Adrenal gland (tissue), 12 donors: ENCODE results near the gene GRAMD2A. TPM values are rescaled to one million over a fixed set of nuclear protein-coding genes. Genes with fewer than 3 reads are reported as not detected.
A peak's percentile ranks its signal among the peaks of the same experiment; 100 is the strongest.

Source experiments
- DNase-seq, 7 donors: peaks; one replicate each; pipeline ENCODE4 v3.0.0-alpha.2; 2019 to 2020
- H3K27ac ChIP-seq, 5 donors: fragments of 200-600 bp; sonication (generic) in 4 of 5; 1 replicate in 3 of 5; 2 replicates in 2 of 5; pipeline versions ENCODE4 v1.5.1 to v1.8.0; 2016 to 2020; ENCODE audit warnings: mild to moderate bottlenecking in 1 of 5
- H3K27me3 ChIP-seq: fragments of 200-600 bp; 2 replicates; pipeline ENCODE4 v1.8.0; 2021
- H3K36me3 ChIP-seq, 2 donors: fragments of 200-600 bp; replicated peaks in 1 of 2; 1 replicate in 1 of 2; 2 replicates in 1 of 2; pipeline versions ENCODE4 v1.5.1 to v1.8.0; 2018 to 2022
- H3K4me1 ChIP-seq, 2 donors: fragments of 200-600 bp; replicated peaks in 1 of 2; 1 replicate in 1 of 2; 2 replicates in 1 of 2; pipeline versions ENCODE4 v1.5.1 to v1.8.0; 2018 to 2021
- H3K4me3 ChIP-seq, 4 donors: fragments of 200-600 bp; sonication (generic) in 3 of 4; one replicate each; pipeline ENCODE4 v1.5.1; 2016 to 2018
- H3K9me3 ChIP-seq, 3 donors: fragments of 200-600 bp; sonication (generic) in 1 of 3; replicated peaks in 1 of 3; 1 replicate in 2 of 3; 2 replicates in 1 of 3; pipeline versions ENCODE4 v1.5.1 to v1.8.0; 2016 to 2021
- CTCF ChIP-seq, 6 experiments: fragments of 450-650 bp in 4 of 6; fragments of 200-600 bp in 2 of 6; sonication (generic) in 1 of 6; IDR thresholded peaks; 1 replicate in 5 of 6; 2 replicates in 1 of 6; pipeline versions ENCODE4 v1.5.1 to v1.8.0; 2016 to 2021; ENCODE audit warnings: antibody characterized with exemption in 6 of 6, mild to moderate bottlenecking in 2 of 6, moderate library complexity in 1 of 6
- POLR2A ChIP-seq, 2 donors: fragments of 450-650 bp; IDR thresholded peaks; one replicate each; pipeline ENCODE4 v1.6.1; 2017; ENCODE audit warnings: antibody characterized with exemption in 2 of 2, mild to moderate bottlenecking in 2 of 2, moderate library complexity in 1 of 2
- whole genome bisulfite sequencing, 4 donors: extraction: QIAGEN DNeasy Blood & Tissue Kit in 2 of 4; methylation state at CpG; one replicate each; pipeline versions ENCODE4 v1.1.5 to v1.1.7; 2013 to 2017; 5-methylcytosine and 5-hydroxymethylcytosine counted together
- intact Hi-C, 2 donors: fragments of 100-400 bp; cut with DNase I; formaldehyde crosslinking; loops; one replicate each; pipeline versions ENCODE4 v1.14.1 to v1.15.0; 2022 to 2023
- polyA plus RNA-seq, 3 donors: library from polyadenylated mRNA; stranded (reverse); fragments of 200-250 nt in 2 of 3; fragments of 350-450 nt in 1 of 3; fragmentation: Illumina TruSeq in 1 of 3; extraction: RNeasy Lipid Tissue Mini Kit (QIAGEN cat#74804) in 1 of 3; gene quantifications; one replicate each; pipeline ENCODE4 v1.2.3, GENCODE V29; 2013 to 2014
- total RNA-seq, 9 donors: library from RNA; depleted of rRNA in 4 of 9; stranded (reverse); fragments of >200 nt in 4 of 9; fragments of 120-200 nt in 1 of 9; fragmentation: NEBNext Ultra II Directional in 1 of 9; extraction: Animal tissue kit (Norgen Biotek cat#: 25700) in 1 of 9; gene quantifications; one replicate each; pipeline versions ENCODE4 v1.1.0 to v1.2.4, GENCODE V29; 2013 to 2023
- donor health status: healthy with polysubstance abuse.
- donor health status: Bipolar disorder and iron deficiency.
- donor health status: DM: yes; HTN: yes; CAD: no.
- donor health status: DM: no; HTN: no; CAD: no.
- donor health status: DM: no; HTN: no; CAD: no.
- donor health status: DM: yes; HTN: yes; CAD: no.

Gene GRAMD2A
- total and polyA plus RNA-seq, 12 donors = 0.07 to 0.64 (median 0.35) TPM; not detected in 4

- Histone ChIP-seq H3K27me3 (no peaks in the 10 kb centered on the region), H3K36me3 (peaks cover 0 to 26% of the 10 kb centered on the region in 2 donors), H3K4me3 (no peak overlapping the region), H3K4me1 (peaks cover 13 to 21% of the 10 kb centered on the region in 2 donors), H3K9me3 (no peaks in the 10 kb centered on the region), H3K27ac (peak overlapping the region; percentile 62 to 94 (median 77))
- WGBS, 4 donors = 91 to 100% (median 97%) methylated on average over 1 of the region's 1 CpG
- DNase-seq = no peak
- TF ChIP-seq CTCF (IDR thresholded peaks at IDR 0.05) (no peak), POLR2A (IDR thresholded peaks at IDR 0.05) (no peak)
- intact Hi-C loops = no loop called here
These were observed 40.3 kb upstream of the GRAMD2A start for GRCh38 chr15:72237853-72238224.

- H3K27me3 ChIP-seq = no peaks in the 10 kb centered on the region
- H3K36me3 ChIP-seq = peaks cover 0 to 20% of the 10 kb centered on the region in 2 donors
- no peak for TF ChIP-seq CTCF (IDR thresholded peaks at IDR 0.05)
- TF ChIP-seq POLR2A (IDR thresholded peaks at IDR 0.05) = peak; percentile 25 to 74
- peak overlapping the region in 1 of 4 donors; percentile 52 for H3K4me3 ChIP-seq
- 20 to 31% (median 30%) methylated on average over 3 of the region's 3 CpGs for WGBS, 4 donors
- intact Hi-C loops = no loop called here
- peaks cover 19 to 27% of the 10 kb centered on the region in 2 donors for H3K4me1 ChIP-seq
- DNase-seq = peak; percentile 77 to 95 (median 92)
- no peaks in the 10 kb centered on the region for H3K9me3 ChIP-seq
- peak overlapping the region; percentile 62 to 94 (median 77) for H3K27ac ChIP-seq
These were observed 39.7 kb upstream of the GRAMD2A start for GRCh38 chr15:72237029-72237852.

GRCh38 chr15:72236381-72237003, 38.9 kb upstream of the GRAMD2A start:
- intact Hi-C loops = no loop called here
- H3K27ac ChIP-seq = peak overlapping the region; percentile 15 to 94 (median 77)
- H3K36me3 ChIP-seq = peaks cover 0 to 12% of the 10 kb centered on the region in 2 donors
- TF ChIP-seq CTCF (IDR thresholded peaks at IDR 0.05) (no peak), POLR2A (IDR thresholded peaks at IDR 0.05) (no peak)
- peaks cover 21 to 33% of the 10 kb centered on the region in 2 donors for H3K4me1 ChIP-seq
- H3K27me3 ChIP-seq = no peaks in the 10 kb centered on the region
- H3K4me3 ChIP-seq = peak overlapping the region in 1 of 4 donors; percentile 52
- no peak for DNase-seq
- 87 to 90% (median 88%) methylated on average over 2 of the region's 2 CpGs for WGBS, 4 donors
- no peaks in the 10 kb centered on the region for H3K9me3 ChIP-seq

GRCh38 chr15:72235298-72235697, 37.7 kb upstream of the GRAMD2A start:
- no peak for DNase-seq
- H3K27ac ChIP-seq = no peak overlapping the region
- intact Hi-C loops = no loop called here
- H3K4me3 ChIP-seq = no peak overlapping the region
- WGBS, 4 donors = 90 to 98% (median 95%) methylated on average over 4 of the region's 4 CpGs
- peaks cover 0 to under 1% of the 10 kb centered on the region in 2 donors for H3K36me3 ChIP-seq
- H3K4me1 ChIP-seq = peaks cover 21 to 33% of the 10 kb centered on the region in 2 donors
- H3K9me3 ChIP-seq = no peaks in the 10 kb centered on the region
- H3K27me3 ChIP-seq = no peaks in the 10 kb centered on the region
- TF ChIP-seq POLR2A (IDR thresholded peaks at IDR 0.05) = no peak
- TF ChIP-seq CTCF (IDR thresholded peaks at IDR 0.05) = no peak
